GM06990 (cell line): Measurements from ENCODE around the gene MT1H.
"Not testable (repeated sequence)": the region's sequence is repeated elsewhere in the genome, so short reads cannot be mapped to it uniquely, and the experiment has no call there.

ENCODE experiments used
- DNase-seq: peaks from one replicate; pipeline ENCODE4 v3.0.0-alpha.2; 2011; ENCODE audit not compliant: insufficient read length; ENCODE audit errors: extremely low read depth
- H3K27me3 ChIP-seq: replicated peaks from 2 replicates; pipeline ENCODE4 v1.6.0; 2011; ENCODE audit warnings: low read length; ENCODE audit not compliant: control insufficient read depth, insufficient read depth
- H3K36me3 ChIP-seq: 2 replicates; pipeline ENCODE4 v1.5.1; 2011; ENCODE audit warnings: low read length; ENCODE audit not compliant: control insufficient read depth, insufficient read depth
- H3K4me3 ChIP-seq: replicated peaks from 2 replicates; pipeline ENCODE4 v1.5.1; 2011; ENCODE audit warnings: low read depth, mild to moderate bottlenecking, control low read depth, low read length
- TF ChIP-seq, protein P1 (sequence below): IDR thresholded peaks from 2 replicates; pipeline ENCODE4 v1.5.1; 2011; ENCODE audit warnings: low read length, control low read depth, mild to moderate bottlenecking, inconsistent platforms; ENCODE audit not compliant: insufficient read depth, poor library complexity, severe bottlenecking

The MT1H gene

GRCh38 chr16:56713794-56714193 lies 44.2 kb downstream of the MT1H start:
- DNase-seq = no peak
- H3K4me3 ChIP-seq = no peak overlapping the region
- TF ChIP-seq, protein P1, sequence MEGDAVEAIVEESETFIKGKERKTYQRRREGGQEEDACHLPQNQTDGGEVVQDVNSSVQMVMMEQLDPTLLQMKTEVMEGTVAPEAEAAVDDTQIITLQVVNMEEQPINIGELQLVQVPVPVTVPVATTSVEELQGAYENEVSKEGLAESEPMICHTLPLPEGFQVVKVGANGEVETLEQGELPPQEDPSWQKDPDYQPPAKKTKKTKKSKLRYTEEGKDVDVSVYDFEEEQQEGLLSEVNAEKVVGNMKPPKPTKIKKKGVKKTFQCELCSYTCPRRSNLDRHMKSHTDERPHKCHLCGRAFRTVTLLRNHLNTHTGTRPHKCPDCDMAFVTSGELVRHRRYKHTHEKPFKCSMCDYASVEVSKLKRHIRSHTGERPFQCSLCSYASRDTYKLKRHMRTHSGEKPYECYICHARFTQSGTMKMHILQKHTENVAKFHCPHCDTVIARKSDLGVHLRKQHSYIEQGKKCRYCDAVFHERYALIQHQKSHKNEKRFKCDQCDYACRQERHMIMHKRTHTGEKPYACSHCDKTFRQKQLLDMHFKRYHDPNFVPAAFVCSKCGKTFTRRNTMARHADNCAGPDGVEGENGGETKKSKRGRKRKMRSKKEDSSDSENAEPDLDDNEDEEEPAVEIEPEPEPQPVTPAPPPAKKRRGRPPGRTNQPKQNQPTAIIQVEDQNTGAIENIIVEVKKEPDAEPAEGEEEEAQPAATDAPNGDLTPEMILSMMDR = no peak
- H3K27me3 ChIP-seq = no peaks in the 10 kb centered on the region
- H3K36me3 ChIP-seq = no peaks in the 10 kb centered on the region

DNA sequence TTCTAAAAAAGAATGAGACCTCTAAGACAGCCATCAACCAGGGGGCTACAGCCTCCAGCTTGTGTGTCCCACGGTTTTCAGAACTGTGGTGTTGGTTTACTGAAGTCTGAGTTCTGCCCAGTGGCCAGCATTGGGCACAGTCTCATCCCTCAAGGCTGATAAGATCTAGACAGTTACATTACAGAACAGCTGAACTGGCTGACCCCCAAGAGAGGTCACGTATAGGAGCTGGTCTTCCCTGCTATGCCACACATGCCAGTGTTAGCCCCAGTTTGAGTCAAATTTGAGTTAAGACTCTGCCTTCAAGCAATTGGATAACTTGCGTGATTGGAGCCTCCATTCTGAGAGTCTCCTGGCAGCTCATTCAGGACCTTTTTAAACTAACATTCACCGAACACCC lies 45.5 kb downstream of the MT1H start:
- Histone ChIP-seq H3K4me3 (no peak overlapping the region), H3K27me3 (no peaks in the 10 kb centered on the region), H3K36me3 (no peaks in the 10 kb centered on the region)
- DNase-seq = no peak
- TF ChIP-seq, protein P1 = no peak

DNA sequence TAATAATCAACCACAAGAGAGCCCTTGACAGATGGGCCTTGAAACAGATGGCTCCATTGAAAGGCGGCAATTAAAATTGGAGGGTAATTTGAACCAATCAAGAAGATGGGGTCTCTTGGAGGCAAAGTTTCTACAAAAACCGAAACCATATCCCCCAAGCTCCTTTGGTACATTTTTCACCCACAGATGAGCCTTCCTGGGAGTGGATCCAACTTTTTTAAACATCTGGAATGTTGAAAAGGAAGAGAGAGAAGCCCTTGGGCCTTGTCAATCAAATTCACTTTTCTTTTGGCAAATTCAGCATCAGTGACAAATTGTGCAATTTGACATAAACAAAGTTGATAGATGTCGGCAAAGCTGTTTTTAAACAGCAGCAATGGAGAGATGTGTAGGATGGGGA lies 47.1 kb downstream of the MT1H start:
- Histone ChIP-seq H3K27me3 (no peaks in the 10 kb centered on the region), H3K36me3 (no peaks in the 10 kb centered on the region), H3K4me3 (no peak overlapping the region)
- TF ChIP-seq, protein P1 = no peak
- DNase-seq = no peak

DNA sequence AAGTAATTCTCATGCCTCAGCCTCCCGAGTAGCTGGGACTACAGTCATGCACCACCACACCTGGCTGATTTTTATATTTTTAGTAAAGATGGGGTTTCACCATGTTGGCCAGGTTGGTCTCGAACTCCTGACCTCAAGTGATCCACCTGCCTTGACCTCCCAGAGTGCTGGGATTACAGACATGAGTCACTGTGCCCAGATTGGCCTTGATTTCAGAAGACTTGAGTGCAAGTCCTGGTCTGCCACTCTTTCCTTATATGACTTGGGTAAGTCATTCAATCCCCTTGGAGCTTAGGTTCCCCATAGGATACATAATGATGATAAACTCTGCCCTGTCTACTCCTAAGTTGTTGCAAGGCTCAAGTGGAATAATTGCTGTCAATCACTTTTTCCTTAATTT lies 47.9 kb downstream of the MT1H start:
- not testable (repeated sequence) for H3K27me3 ChIP-seq, DNase-seq, H3K36me3 ChIP-seq, H3K4me3 ChIP-seq
